Superior temporal gyrus (tissue), 1 donor: ENCODE results near the gene PDZRN3.

Source experiments
- DNase-seq: peaks from one replicate; pipeline ENCODE4 v3.0.0-alpha.2; 2016; ENCODE audit errors: extremely low spot score

The PDZRN3 gene

GRCh38 chr3:73623346-73623745, 1.4 kb downstream of the PDZRN3 start:
- no peak for DNase-seq

GRCh38 chr3:73622091-73622805, 2.5 kb downstream of the PDZRN3 start:
- no peak for DNase-seq

GRCh38 chr3:73621388-73621787, 3.4 kb downstream of the PDZRN3 start:
- no peak for DNase-seq

- no peak for DNase-seq
Measured at GRCh38 chr3:73618461-73618860, 6.3 kb downstream of the PDZRN3 start.

- no peak for DNase-seq
Measured at GRCh38 chr3:73616056-73616455, 8.7 kb downstream of the PDZRN3 start.

- no peak for DNase-seq
Measured at GRCh38 chr3:73614419-73614818, 10.3 kb downstream of the PDZRN3 start.

- no peak for DNase-seq
Measured at GRCh38 chr3:73611176-73611575, 13.6 kb downstream of the PDZRN3 start.

GRCh38 chr3:73610493-73610892, 14.2 kb downstream of the PDZRN3 start:
- no peak for DNase-seq

- no peak for DNase-seq
Measured at GRCh38 chr3:73609655-73610054, 15.1 kb downstream of the PDZRN3 start.

GRCh38 chr3:73609315-73609641, 15.5 kb downstream of the PDZRN3 start:
- no peak for DNase-seq

- no peak for DNase-seq
Measured at GRCh38 chr3:73608456-73609314, 16.1 kb downstream of the PDZRN3 start.

GRCh38 chr3:73605861-73606260, 18.9 kb downstream of the PDZRN3 start:
- DNase-seq = no peak

GRCh38 chr3:73605412-73605811, 19.3 kb downstream of the PDZRN3 start:
- DNase-seq = no peak

GRCh38 chr3:73604451-73604850, 20.3 kb downstream of the PDZRN3 start:
- no peak for DNase-seq

GRCh38 chr3:73603762-73604171, 21.0 kb downstream of the PDZRN3 start:
- DNase-seq = no peak

GRCh38 chr3:73602170-73602569, 22.6 kb downstream of the PDZRN3 start:
- DNase-seq = no peak

- no peak for DNase-seq
Measured at GRCh38 chr3:73601481-73601880, 23.3 kb downstream of the PDZRN3 start.

- no peak for DNase-seq
Measured at GRCh38 chr3:73601011-73601410, 23.7 kb downstream of the PDZRN3 start.

- DNase-seq = peak; percentile 60
Measured at GRCh38 chr3:73600293-73600938, 24.3 kb downstream of the PDZRN3 start.

GRCh38 chr3:73599605-73600004, 25.1 kb downstream of the PDZRN3 start:
- DNase-seq = no peak

GRCh38 chr3:73597476-73597875, 27.3 kb downstream of the PDZRN3 start:
- DNase-seq = no peak
